ENCODE measurements around the gene MAZ.
A peak's percentile ranks its signal among the peaks of the same experiment; 100 is the strongest.
"Not testable (repeated sequence)": the region's sequence is repeated elsewhere in the genome, so short reads cannot be mapped to it uniquely, and the experiment has no call there.

MAZ gene

GRCh38 chr16:29825145-29826044, 19.1 kb downstream of the MAZ start:
- DNase-seq = no peak

- DNase-seq = no peak
Observed at GRCh38 chr16:29826342-29826695, 20.0 kb downstream of the MAZ start.

- DNase-seq = no peak
Observed at GRCh38 chr16:29830774-29831173, 24.4 kb downstream of the MAZ start.

GRCh38 chr16:29831490-29831889, 25.2 kb downstream of the MAZ start:
- DNase-seq = no peak

GRCh38 chr16:29833219-29833618, 26.9 kb downstream of the MAZ start:
- DNase-seq = not testable (repeated sequence)

GRCh38 chr16:29834079-29834478, 27.8 kb downstream of the MAZ start:
- DNase-seq = no peak

- no peak for DNase-seq
Observed at GRCh38 chr16:29835926-29836325, 29.6 kb downstream of the MAZ start.

GRCh38 chr16:29836623-29837022, 30.3 kb downstream of the MAZ start:
- no peak for DNase-seq

GRCh38 chr16:29837841-29838240, 31.5 kb downstream of the MAZ start:
- no peak for DNase-seq

- no peak for DNase-seq
Observed at GRCh38 chr16:29839822-29840221, 33.5 kb downstream of the MAZ start.

- no peak for DNase-seq
Observed at GRCh38 chr16:29840240-29840639, 33.9 kb downstream of the MAZ start.

- no peak for DNase-seq
Observed at GRCh38 chr16:29841631-29842030, 35.3 kb downstream of the MAZ start.

- no peak for DNase-seq
Observed at GRCh38 chr16:29842732-29843346, 36.5 kb downstream of the MAZ start.

GRCh38 chr16:29843931-29844330, 37.6 kb downstream of the MAZ start:
- peak; percentile 54 to 67 for DNase-seq

GRCh38 chr16:29844575-29845331, 38.4 kb downstream of the MAZ start:
- no peak for DNase-seq

- DNase-seq = no peak
Observed at GRCh38 chr16:29845656-29846055, 39.3 kb downstream of the MAZ start.

GRCh38 chr16:29848420-29849297, 42.3 kb downstream of the MAZ start:
- DNase-seq = peak; percentile 71 to 80

GRCh38 chr16:29849505-29849904, 43.2 kb downstream of the MAZ start:
- DNase-seq = no peak

GRCh38 chr16:29850998-29851397, 44.7 kb downstream of the MAZ start:
- no peak for DNase-seq

GRCh38 chr16:29852654-29853053, 46.3 kb downstream of the MAZ start:
- peak; percentile 80 to 87 for DNase-seq

- no peak for DNase-seq
Observed at GRCh38 chr16:29854520-29855100, 48.3 kb downstream of the MAZ start.

GRCh38 chr16:29857133-29857760, 50.9 kb downstream of the MAZ start:
- DNase-seq = no peak

Data from inflammatory macrophage (primary cell).